AG04450 (cell line): ENCODE data around the gene CHAF1B. TPM values are rescaled to one million over a fixed set of nuclear protein-coding genes. Genes with fewer than 3 reads are reported as not detected.

Experiments used
- CTCF ChIA-PET: fragments of 300-600, 350-600 bp; formaldehyde crosslinking; extraction: SDS; loops from one replicate; lab custom pipeline; 2022; ENCODE audit warnings: antibody characterized with exemption, inconsistent platforms; lab: Charles Lee
- POLR2A ChIA-PET: fragments of 350-600 bp; formaldehyde crosslinking; extraction: SDS; loops from one replicate; lab custom pipeline; 2021; ENCODE audit warnings: antibody characterized with exemption, inconsistent platforms; lab: Yijun Ruan, JAX
- DNase-seq: peaks from one replicate; pipeline ENCODE4 v3.0.0-alpha.2; 2011; ENCODE audit warnings: low read depth, low spot score
- H3K27ac ChIP-seq: one replicate; pipeline ENCODE4 v1.5.1; 2012; ENCODE audit warnings: low read depth, low read length, control low read depth
- H3K27me3 ChIP-seq: one replicate; pipeline ENCODE4 v1.6.0; 2012; ENCODE audit warnings: low read length; ENCODE audit not compliant: control insufficient read depth, insufficient read depth
- H3K4me3 ChIP-seq: 2 replicates; pipeline ENCODE4 v1.5.1; 2011; ENCODE audit warnings: mild to moderate bottlenecking, low read depth, low read length, control low read depth
- H3K9me3 ChIP-seq: 2 replicates; pipeline ENCODE4 v1.5.1; 2012; ENCODE audit warnings: low read length; ENCODE audit not compliant: control insufficient read depth, insufficient read depth
- polyA plus RNA-seq: library from polyadenylated mRNA; depleted of rRNA; stranded (reverse); fragments of >200 nt; gene quantifications from 2 replicates; pipeline ENCODE4 v1.2.3, GENCODE V29; 2011
- TF ChIP-seq, protein P1 (sequence below): IDR thresholded peaks from 2 replicates; pipeline ENCODE4 v1.5.1; 2011; ENCODE audit warnings: low read depth, low read length, control low read depth, inconsistent platforms

The CHAF1B gene
- polyA plus RNA-seq, 1 experiment, result 3.7 TPM

DNA sequence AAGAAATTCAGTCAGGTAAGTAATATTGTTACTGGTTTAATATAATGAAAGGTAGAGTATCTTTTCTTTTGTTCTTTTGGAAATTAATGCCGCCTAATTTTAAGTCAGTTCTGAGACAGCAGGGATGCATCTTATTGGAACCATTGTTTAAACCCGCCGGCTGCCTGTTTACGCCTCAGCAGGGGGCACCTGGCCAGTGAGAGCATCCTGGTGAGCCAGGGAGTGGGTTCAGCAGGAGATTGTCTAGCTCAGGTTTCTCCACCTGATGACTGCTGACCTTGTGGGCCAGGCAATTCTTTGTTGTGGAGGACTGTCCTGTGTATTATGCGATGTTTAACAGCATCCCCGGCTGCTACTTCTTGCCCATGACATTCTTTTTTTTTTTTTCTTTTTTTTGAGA, 30.2 kb downstream of the CHAF1B start:
- ChIA-PET CTCF (no interaction called here), POLR2A (interaction anchor here (0.6 kb wide), 1 partner anchor 29 kb away, joined by 4 read pairs; no protein-coding TSS in a partner anchor)
- no peaks in the 10 kb centered on the region for H3K27me3 ChIP-seq
- H3K4me3 ChIP-seq, result no peak overlapping the region
- H3K9me3 ChIP-seq, result no peaks in the 10 kb centered on the region
- no peak for DNase-seq
- TF ChIP-seq, protein P1, sequence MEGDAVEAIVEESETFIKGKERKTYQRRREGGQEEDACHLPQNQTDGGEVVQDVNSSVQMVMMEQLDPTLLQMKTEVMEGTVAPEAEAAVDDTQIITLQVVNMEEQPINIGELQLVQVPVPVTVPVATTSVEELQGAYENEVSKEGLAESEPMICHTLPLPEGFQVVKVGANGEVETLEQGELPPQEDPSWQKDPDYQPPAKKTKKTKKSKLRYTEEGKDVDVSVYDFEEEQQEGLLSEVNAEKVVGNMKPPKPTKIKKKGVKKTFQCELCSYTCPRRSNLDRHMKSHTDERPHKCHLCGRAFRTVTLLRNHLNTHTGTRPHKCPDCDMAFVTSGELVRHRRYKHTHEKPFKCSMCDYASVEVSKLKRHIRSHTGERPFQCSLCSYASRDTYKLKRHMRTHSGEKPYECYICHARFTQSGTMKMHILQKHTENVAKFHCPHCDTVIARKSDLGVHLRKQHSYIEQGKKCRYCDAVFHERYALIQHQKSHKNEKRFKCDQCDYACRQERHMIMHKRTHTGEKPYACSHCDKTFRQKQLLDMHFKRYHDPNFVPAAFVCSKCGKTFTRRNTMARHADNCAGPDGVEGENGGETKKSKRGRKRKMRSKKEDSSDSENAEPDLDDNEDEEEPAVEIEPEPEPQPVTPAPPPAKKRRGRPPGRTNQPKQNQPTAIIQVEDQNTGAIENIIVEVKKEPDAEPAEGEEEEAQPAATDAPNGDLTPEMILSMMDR, result no peak
- H3K27ac ChIP-seq, result no peak overlapping the region

DNA sequence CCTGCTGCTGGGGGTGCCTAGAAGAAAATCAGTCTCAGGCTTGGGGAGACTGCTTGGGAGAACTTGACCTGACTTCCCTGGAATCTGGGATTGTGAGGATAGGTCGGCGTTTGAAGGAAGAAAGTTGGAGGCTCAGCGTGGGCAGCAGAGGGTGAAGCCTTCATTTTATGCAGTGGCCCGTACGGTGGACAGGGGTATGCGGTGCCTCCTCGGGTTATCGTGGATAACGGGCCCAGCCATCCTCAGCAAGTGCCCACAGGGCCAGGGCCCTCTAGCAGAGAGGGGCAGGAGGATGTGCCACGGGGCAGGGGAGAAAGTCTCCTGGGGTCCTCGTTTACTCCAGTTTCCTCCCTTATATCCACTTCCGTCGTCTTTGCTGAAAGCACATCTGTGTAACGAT, 34.0 kb downstream of the CHAF1B start:
- H3K9me3 ChIP-seq, result no peaks in the 10 kb centered on the region
- CTCF ChIA-PET, result interaction anchor here (0.6 to 1.1 kb wide), 9 partner anchors 9 to 1062 kb away, joined by 3 to 9 read pairs (median 4); no protein-coding TSS in a partner anchor
- TF ChIP-seq, protein P1, result no peak
- H3K4me3 ChIP-seq, result no peak overlapping the region
- DNase-seq, result no peak
- POLR2A ChIA-PET, result interaction anchor here (0.6 kb wide), 1 partner anchor 66 kb away, joined by 3 read pairs; no protein-coding TSS in a partner anchor
- no peak overlapping the region for H3K27ac ChIP-seq
- H3K27me3 ChIP-seq, result no peaks in the 10 kb centered on the region

DNA sequence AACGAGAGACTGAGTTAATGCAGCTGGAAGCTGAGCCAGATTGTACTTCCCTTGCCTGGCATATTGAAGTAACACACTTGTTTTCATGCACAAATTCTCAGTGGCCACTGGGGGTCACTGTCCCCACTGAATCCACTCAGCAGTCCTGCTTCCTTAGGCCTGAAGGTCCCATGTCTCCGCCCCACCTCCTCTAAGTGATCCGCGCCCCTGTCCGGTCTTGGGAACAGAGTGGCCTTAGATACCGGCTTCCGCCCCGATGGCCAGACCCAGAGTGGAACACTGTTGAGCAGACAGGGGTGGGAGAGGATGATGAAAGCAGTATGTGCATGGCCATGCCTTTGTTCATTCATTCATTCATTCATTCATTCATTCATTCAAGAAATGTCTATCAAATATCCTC, 34.8 kb downstream of the CHAF1B start:
- no peaks in the 10 kb centered on the region for H3K9me3 ChIP-seq
- peak; percentile 84 for DNase-seq
- no peaks in the 10 kb centered on the region for H3K27me3 ChIP-seq
- ChIA-PET POLR2A (interaction anchor here (0.7 kb wide), 1 partner anchor 34 kb away, joined by 3 read pairs; no protein-coding TSS in a partner anchor), CTCF (interaction anchor here (0.6 to 1.1 kb wide), 9 partner anchors 9 to 1062 kb away, joined by 3 to 9 read pairs (median 4); no protein-coding TSS in a partner anchor)
- TF ChIP-seq, protein P1, result peak; percentile 85
- H3K4me3 ChIP-seq, result no peak overlapping the region
- H3K27ac ChIP-seq, result no peak overlapping the region

DNA sequence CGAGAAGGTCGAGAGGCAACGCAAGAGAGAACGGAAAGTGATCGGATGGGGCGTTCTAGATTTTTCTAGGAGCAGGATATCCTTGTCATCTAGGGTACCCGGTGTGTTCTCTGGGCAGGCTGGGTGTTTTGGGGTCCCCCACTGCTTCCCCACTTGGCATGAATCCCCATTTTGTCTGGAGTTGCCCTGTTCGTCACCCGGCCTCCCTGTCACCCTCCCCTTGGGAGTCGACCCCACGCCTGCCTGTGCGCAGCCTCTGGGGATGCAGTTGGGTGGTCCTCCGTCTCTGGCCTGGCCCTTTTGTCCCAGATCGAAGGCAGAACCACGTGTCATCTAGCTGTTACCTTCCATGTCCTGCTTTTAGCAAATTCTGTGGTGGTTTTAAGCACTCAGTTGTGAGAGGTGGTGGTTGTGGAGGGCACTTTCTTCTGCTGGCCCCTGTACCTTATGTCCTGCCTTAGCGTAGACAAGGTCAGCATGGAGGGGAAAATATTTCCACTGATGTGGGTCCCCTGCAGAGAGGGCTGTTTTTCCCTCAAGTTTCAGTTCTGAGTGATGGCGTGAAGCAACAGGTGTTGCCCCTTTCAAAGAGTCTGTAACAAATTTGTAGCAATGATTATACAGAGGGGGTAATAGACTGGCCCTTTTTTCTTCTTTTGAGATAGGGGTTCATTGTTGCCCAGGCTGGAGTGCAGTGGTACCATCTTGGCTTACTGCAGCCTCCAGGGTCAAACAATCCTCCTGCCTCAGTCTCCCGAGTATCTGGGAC, 35.6 kb downstream of the CHAF1B start:
- Histone ChIP-seq H3K27ac (no peak overlapping the region), H3K4me3 (no peak overlapping the region), H3K27me3 (no peaks in the 10 kb centered on the region), H3K9me3 (no peaks in the 10 kb centered on the region)
- no peak for DNase-seq
- TF ChIP-seq, protein P1, result no peak
- CTCF ChIA-PET, result interaction anchor here (0.7 kb wide), 1 partner anchor 8 kb away, joined by 3 read pairs; no protein-coding TSS in a partner anchor
- POLR2A ChIA-PET, result no interaction called here
